Measurements from ENCODE around the gene HECTD4. TPM values are rescaled to one million over a fixed set of nuclear protein-coding genes. Genes with fewer than 3 reads are reported as not detected.
"Not testable (repeated sequence)": the region's sequence is repeated elsewhere in the genome, so short reads cannot be mapped to it uniquely, and the experiment has no call there.

The HECTD4 gene
- total RNA-seq, 1 donor from 2014 or later, result 16.7 TPM

DNA sequence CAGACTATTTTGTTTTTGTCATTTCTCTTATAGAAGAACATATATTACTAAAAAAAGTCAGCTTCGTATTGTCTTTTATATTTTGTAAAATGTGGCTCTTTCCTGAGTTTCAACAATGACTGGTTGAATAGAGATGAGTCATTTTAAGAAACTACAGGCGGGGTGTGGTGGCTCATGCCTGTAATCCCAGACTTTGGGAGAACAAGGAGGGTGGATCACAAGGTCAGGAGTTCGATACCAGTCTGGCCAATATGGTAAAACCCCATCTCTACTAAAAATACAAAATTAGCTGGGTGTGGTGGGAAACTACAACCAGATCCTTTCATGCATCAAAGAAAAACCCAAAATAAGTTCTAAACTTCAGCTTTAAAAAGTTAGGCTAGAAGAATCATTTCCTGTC, 28.8 kb downstream of the HECTD4 start:
- peak; percentile 3 to 64 for DNase-seq (ENCODE audit: low read depth in 2 of 2)

GRCh38 chr12:112352921-112353320, 29.3 kb downstream of the HECTD4 start:
- peak in 1 of 2 donors; percentile 57 for DNase-seq (ENCODE audit: low read depth in 2 of 2)

GRCh38 chr12:112350593-112351592, 31.3 kb downstream of the HECTD4 start:
- no peak for DNase-seq (ENCODE audit: low read depth in 2 of 2)

DNA sequence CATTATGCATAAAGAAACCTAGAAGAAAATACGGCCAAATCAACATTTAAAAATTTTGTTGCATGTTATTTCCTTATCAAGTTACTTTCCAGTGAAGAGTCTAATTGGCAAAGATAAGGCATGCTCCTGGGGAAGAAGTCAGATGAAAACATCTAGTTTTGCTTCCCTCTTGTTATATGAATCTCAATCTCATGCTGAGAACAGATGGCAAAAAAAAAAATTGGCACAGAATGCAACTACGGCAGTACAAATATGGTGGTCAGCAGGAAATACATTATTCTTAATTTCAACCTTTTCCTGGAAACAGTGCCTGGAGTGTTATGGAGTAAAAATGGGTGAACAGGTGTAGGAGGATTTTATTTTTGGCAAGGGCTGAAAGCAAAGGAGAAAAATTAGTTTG, 32.8 kb downstream of the HECTD4 start:
- DNase-seq (ENCODE audit: low read depth in 2 of 2), result peak; percentile 22 to 74

DNA sequence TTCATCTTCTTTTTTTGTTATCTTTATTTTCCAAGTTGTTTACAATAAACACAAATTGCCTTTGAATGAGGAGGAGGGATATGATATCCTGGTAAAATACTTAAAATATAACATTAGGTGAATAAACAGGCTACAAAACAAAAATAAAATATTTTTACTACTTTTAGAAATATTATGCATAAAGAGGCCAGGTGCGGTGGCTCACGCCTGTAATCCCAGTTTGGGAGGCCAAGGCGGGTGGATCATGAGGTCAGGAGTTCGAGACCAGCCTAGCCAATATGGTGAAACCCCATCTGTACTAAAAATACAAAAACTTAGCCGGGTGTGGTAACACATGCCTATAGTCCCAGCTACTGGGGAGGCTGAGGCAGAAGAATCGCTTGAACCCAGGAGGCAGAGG, 33.3 kb downstream of the HECTD4 start:
- DNase-seq (ENCODE audit: low read depth in 2 of 2), result not testable (repeated sequence)

GRCh38 chr12:112347581-112347982, 34.6 kb downstream of the HECTD4 start:
- DNase-seq (ENCODE audit: low read depth in 2 of 2), result peak in 1 of 2 donors; percentile 12

GRCh38 chr12:112346194-112346593, 36.0 kb downstream of the HECTD4 start:
- no peak for DNase-seq (ENCODE audit: low read depth in 2 of 2)

DNA sequence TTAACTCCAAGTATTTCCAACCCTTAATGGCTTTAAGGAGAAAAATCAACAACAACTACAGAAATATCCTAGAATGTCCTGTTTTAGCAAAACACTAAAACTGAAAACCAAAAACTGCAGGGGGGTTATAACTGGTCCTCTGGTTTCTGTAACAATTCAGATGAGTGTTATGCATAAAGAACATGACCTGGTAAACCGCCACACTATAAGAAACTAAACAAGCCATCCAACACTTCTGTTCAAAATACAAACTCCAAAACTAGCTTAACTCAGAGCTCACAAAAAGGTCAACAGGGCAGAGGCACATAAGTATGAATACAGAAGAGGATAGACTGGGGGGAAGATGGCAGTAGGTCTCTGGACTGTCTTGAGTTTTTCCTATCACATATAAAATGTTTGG, 38.0 kb downstream of the HECTD4 start:
- no peak for DNase-seq (ENCODE audit: low read depth in 2 of 2)

- no peak for DNase-seq (ENCODE audit: low read depth in 2 of 2)
Observed at GRCh38 chr12:112342587-112342986, 39.6 kb downstream of the HECTD4 start.

DNA sequence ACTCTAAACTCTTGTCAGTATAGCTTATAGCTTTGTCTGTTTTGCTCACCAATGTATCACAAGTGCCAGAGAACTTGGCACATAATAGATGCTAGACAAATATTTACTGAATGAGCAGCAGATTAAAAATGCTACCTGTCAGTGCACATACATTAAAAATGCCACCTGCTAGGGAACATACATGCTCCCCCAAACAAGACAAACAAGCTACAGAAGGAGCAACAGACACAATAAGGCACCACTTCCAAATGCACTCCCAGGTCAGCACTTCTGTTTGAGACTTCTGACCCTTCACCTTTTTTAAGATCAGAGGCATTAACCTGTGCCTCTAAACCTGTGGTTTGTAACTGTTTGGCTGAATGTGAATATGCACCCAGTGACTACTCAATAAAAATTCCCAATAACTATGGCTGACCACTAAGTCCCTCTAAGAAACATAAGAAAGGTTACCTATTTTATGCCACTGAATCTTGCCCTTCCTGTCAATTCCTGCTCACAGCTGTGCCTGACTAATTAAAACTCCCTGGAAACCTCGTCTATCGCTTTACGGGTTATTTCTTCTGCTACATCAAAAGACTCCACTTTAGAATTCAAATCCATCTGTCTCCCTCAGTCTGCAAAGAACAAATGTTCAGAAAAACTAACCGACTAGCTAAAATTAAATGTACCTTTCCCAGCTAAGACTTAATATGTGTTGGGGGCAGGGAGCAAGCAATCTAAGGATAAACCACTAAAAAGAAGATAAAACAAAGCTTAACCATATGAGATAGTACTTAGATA, 41.0 kb downstream of the HECTD4 start:
- no peak for DNase-seq (ENCODE audit: low read depth in 2 of 2)

DNA sequence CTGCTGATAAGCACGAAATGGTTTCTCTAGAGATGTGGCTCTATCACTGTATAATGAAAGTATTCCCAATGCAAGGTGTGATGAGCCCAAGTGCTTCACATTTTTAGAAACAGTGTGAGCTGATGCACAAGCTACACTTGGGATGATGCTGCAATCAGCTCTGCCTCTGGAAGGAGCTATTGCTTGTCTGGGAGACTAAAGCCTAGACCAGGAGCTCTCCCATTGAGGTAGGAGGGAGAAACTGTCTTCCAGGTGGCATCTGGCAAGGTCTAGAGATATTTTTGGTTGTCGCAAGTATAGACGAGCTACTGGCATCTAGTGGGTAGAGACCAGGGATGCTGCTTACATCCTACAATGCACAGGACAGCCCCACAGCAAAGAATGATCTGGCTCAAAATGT, 42.0 kb downstream of the HECTD4 start:
- DNase-seq (ENCODE audit: low read depth in 2 of 2), result no peak

DNA sequence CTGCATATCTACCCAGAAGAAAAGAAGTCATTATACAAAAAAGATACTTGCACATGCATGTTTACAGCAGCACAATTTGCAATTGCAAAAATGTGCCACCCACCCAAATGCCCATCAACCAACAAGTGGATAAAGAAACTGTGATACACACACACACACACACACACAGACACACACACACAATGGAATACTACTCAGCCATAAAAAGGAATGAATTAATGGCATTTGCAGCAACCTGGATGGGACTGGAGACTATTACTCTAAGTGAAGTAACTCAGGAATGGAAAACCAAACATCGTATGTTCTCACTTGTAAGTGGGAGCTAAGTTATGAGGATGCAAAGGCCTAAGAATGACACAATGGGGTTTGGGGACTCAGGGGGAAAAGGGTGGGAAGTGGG, 47.2 kb downstream of the HECTD4 start:
- not testable (repeated sequence) for DNase-seq (ENCODE audit: low read depth in 2 of 2)

DNA sequence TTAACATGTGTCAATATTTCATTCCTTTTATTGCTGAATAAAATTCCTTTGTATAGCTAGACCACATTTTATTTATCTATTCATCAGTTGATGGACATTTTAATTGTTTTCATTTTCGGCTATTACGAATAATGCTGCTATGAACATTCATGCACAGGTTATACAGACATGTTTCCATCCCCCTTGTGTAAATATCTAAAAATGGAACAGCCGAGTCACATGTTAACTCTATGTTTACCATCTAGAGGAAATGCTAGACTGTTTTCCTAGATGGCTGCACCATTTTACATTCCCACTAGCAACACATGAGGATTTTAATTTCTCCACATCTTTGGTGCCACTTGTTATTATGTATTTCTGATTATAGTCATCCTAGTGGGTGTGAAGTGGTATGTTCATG, 49.2 kb downstream of the HECTD4 start:
- no peak for DNase-seq (ENCODE audit: low read depth in 2 of 2)

DNA sequence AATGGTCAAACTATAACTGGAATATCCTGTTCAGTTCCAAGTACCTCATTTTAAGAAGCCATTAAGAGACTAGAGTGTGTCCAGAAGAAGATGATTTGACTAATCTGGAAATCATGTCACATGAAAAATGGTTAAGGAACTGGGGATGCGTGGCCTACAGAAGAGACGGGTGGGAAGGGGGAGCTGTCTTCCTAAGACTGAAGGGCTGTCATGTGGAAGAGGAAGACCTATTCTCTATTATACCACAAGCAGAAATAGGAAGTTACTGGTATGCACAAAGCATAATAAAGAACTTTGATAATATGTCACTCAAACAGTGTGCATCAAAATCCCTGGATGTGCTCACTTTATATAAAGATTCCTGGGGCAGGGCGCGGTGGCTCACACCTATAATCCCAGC, 50.3 kb downstream of the HECTD4 start:
- DNase-seq (ENCODE audit: low read depth in 2 of 2), result no peak

DNA sequence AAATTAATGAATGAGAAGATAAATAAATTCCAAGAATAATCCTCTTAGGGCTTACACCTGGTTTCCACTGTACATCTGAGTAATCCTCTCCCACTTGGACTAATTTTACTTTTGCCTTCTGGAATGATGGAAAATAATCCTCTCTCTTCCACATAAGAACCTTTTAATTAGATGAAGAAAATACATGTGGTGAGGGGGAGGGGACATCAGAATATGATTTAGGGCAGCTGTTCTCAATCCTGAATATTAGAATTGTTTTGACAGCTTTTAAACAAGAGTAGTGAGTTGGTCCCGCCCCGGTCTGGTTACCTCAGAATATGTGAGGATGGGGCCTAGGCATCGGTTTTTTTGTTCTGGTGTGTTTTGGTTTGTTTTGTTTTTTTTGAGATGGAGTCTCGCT, 51.5 kb downstream of the HECTD4 start:
- DNase-seq (ENCODE audit: low read depth in 2 of 2), result no peak

DNA sequence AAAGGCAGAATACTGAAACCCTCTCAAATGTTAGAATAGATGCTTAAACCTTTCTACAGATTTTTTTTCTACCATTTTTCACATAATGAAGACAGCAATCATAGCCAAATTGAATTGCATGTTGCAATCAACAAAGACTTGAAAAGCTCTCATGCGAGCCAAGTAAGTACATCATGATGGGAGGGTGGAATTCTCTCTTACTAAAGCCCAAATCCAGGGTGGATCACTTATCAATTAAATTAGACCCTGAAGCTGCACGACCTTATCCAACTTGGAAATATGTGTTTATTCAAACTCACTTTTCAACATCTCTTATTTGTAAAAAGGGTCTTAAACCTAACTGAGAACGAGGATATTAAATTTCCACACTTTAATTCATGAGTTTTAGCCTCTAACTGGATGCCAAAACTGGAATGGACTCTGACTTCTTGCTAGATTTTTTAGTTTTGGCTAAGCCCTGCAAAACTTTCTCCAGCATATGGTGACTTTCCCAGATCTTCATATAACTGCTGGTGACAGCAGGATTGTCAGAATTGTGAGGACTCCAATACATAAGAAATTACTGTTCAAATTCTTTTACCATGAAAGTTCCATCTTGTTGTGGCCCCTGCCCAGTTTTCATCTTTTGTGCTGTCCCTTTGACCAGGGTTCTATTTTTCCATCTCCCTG, 53.6 kb downstream of the HECTD4 start:
- no peak for DNase-seq (ENCODE audit: low read depth in 2 of 2)

DNA sequence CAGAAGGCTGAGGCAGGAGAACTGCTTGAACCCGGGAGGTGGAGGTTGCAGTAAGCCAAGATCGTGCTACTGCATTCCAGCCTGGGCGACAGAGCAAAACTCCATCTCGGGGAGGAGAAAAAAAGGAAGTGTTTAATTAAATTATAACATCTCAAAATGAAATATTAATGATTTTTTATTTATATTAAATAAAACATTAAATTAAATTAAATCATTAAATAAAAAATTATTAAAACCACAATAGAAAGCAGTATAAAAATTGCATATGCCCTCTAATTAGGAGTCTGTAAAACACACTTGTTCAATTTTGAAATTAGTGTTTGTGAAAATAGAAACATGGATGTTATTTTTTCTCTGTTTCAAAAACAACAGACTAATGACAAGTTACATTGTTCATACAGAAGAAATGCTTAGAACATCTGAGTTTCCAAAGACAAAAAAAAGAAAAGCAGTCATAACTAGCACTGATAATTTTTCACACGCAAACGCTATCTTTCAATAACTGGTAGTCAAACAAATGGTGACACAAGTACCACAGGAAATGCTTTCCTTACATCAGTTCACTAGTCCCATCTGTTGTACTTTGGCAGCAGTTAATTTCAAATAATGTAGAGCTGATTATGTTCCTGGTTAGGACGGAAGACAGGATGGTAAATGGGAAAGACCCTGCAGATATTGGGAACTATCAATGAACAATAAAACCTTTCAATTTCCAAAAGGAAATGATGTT, 54.9 kb downstream of the HECTD4 start:
- DNase-seq (ENCODE audit: low read depth in 2 of 2), result no peak

DNA sequence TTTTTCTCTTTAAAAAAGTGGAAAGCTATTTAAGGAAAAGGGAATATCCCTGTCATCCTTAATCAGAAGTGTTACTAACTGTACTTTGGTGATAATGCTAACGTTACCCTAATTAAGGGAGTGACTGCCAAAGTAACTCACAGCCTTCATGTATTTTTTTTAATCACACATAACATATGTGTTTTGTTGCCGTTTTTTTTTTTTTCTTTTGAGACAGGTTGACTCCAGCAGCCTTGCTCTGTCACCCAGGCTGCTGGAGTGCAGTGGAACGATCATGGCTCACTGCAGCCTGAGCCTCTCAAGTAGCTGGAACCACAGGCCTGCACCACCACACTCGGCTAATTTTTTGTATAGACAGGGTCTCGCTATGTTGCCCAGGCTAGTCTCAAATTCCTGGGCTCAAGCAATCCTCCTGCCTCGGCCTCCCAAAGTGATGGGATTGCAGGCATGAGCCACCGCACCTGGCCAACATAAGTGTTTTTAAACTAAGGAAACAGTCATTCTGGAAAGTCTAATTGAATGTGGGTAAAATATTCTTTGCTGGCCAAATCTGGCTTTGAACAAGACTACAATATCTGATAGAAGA, 56.5 kb downstream of the HECTD4 start:
- no peak for DNase-seq (ENCODE audit: low read depth in 2 of 2)

GRCh38 chr12:112325157-112325556, 57.1 kb downstream of the HECTD4 start:
- no peak for DNase-seq (ENCODE audit: low read depth in 2 of 2)

GRCh38 chr12:112322882-112323547, 59.2 kb downstream of the HECTD4 start:
- no peak for DNase-seq (ENCODE audit: low read depth in 2 of 2)

Data from lung microvascular endothelial cell (primary cell).